ENCODE measurements around the gene PDHX.
"Not testable (repeated sequence)": the region's sequence is repeated elsewhere in the genome, so short reads cannot be mapped to it uniquely, and the experiment has no call there.

PDHX gene

DNA sequence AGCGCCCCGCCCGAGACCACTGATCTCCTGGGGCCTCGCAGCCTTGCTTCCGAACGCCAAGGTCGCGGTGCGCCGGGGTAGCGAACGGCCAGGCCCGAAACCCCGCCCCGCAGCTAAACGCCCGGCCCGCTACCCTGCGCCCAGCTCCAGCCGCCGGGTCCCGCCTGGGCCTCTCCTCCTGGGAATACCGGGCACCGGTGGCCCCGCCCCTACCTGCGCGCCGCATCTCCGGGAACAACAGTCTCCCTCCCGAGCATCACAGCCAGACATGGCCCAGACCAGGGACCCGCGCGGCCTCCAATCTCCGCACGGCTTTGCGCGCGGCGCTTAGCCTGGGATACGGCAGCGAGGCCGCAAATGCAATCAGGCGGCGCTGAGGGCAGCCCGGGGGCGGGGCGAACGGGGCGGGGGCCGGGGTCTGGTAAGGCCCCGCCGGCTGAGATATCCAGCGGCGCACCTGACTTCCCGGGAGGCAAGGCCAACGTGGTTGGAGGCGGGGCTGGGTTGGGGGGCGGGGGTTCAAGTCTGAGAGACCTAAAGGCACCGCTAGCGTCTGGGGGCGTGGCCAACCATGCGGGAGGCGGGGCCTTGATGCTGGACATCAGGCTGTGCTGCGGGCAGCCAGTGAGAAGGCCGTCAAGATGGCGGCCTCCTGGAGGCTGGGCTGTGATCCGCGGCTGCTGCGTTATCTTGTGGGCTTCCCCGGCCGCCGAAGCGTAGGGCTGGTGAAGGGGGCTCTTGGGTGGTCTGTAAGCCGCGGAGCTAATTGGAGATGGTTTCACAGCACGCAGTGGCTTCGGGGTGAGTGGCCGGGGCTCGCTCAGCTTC lies at the start of gene PDHX, which contains the start of gene APIP:
PDHX (plus strand) TSS at position 604 of the 828 bp plus-strand sequence; CDS start at position 642, 38 bp downstream.
APIP (minus strand) TSS at position 365 of the 828 bp plus-strand sequence; CDS start at position 270, 95 bp downstream.
- DNase-seq, result peak; percentile 66

GRCh38 chr11:34869425-34869824 lies 47.0 kb upstream of the PDHX start:
- DNase-seq, result no peak

DNA sequence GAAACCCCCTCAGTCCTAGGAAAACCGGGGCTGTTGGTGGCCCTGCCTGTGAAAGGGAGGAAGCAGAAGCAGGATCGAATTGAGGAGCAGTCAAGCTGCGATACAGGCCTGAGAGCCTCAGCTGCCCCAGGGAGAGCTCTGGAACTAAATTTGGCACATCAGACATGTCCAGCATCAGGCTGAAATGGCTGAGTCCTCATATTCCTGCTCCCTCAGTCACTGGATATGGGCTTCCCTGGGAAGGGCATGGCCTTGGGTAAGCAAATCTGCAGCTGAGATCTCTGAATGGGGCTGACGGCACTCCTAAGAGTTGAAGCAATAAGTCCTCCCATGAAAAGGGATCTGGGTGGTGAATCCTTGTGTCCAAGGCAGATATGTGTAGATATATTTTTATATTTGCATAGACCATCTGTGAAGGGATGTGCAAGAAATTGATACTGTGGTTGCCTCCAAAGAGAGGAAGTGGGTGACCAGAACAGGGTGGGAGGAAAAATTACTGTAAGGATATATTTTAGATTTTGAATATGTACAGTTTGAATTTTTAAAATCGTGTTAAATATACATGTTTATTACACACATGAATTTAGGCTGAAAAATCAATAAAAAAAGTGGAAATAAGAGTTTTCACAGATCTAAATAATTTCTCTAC lies 45.7 kb upstream of the PDHX start:
- DNase-seq, result no peak

DNA sequence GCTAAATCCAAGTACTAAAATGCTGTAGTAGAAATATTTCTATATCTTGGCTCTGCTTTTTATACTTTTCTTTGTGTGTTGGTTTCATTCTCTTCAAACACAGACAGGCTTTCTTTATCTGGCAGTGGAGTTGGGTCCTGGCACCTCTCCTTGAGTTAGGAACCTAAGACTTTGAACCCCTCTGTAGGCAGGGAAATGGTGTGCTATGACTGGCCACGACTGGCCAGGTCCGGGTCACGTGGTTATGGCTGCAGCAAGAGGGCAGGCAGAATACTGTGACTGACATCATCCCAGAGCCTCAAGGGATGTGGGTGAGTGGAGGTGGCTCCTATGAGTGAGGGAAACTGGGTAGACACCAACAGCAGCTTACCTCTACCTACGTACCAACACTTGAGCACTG lies 42.2 kb upstream of the PDHX start:
- DNase-seq, result no peak

GRCh38 chr11:34877375-34877975 lies 38.9 kb upstream of the PDHX start:
- DNase-seq, result no peak

DNA sequence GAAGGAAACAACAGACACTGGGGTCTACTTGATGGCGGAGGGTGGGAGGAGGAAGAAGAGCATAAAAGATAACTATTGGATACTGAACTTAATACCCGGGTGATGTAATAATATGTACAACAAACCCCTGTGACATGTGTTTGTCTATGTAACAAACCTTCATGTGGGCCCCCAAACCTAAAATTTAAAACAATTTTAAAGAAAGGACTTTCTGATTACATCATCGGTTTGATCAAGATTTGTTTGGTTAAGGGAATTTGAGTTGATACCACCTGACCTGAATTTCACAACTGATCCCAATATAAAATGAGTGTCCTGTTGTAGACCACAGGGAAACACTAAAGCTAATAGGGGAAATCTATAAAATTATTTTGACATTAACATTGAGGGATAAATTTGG lies 34.5 kb upstream of the PDHX start:
- DNase-seq, result no peak

DNA sequence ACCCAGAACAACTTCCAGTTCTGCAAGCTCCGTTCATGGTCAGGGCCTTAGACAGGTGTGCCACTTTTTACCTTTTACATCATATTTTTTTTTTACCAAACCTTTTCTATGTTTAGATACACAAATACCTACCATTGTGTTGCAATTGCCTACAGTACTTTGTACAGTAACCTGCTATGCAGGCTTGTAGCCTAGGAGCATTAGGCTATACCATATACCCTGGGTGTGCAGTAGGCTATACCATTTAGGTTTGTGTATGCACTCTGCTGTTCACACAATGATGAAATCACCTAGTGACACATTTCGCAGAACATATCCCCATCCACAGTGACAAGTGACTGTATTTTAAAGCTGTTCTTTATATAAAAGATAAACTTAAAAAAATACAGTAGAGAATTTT lies 29.8 kb upstream of the PDHX start:
- no peak for DNase-seq

GRCh38 chr11:34887260-34887659 lies 29.2 kb upstream of the PDHX start:
- no peak for DNase-seq

DNA sequence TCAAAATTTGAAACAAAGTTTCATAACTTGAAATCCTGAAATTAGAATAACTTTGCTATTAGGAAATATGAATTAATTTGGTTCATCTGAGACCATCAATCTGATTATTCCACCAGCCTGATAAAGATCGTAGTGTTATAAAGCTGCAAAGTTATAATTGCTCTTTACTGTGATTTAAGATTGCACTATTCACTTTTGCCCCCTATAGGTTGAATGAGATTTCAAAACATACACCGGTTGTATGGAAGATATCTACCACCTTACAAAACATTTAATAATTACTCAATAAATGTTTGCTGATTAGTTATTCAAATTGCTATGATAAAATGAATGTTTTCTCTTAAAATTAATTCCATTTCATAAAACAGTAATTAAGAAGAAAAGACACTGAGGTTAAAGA lies 26.3 kb upstream of the PDHX start:
- DNase-seq, result no peak

- no peak for DNase-seq
Observed at GRCh38 chr11:34890812-34891211, 25.6 kb upstream of the PDHX start.

DNA sequence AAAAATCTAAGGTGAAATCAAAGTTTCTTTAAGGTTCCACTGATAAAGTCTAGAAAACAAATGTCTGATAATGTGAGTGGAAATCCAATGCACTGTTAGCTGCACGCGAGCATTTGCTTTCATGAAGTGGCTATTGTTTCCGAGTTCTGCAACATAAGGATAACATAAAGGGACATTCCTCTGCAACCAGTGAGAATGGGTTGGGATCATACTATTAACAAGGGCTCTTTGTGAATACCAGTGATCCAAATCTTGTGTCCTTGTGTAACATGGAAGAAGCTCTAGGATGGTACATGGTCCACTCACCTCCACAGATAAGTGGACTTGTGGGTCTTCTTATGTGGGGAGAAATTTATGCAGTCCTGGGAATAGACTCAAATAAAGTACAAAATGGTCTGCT lies 24.8 kb upstream of the PDHX start:
- no peak for DNase-seq

GRCh38 chr11:34893416-34893815 lies 23.0 kb upstream of the PDHX start:
- no peak for DNase-seq

DNA sequence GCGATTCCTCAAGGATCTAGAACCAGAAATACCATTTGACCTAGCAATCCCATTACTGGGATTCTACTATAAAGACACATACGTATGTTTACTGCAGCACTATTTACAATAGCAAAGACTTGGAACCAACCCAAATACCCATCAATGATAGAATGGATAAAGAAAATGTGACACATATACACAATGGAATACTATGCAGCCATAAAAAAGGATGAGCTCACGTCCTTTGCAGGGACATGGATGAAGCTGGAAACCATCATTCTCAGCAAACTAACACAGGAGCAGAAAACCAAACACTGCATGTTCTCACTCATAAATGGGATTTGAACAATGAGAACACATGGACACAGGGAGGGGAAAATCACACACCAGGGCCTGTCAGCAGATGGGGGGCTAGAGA lies 20.2 kb upstream of the PDHX start:
- not testable (repeated sequence) for DNase-seq

DNA sequence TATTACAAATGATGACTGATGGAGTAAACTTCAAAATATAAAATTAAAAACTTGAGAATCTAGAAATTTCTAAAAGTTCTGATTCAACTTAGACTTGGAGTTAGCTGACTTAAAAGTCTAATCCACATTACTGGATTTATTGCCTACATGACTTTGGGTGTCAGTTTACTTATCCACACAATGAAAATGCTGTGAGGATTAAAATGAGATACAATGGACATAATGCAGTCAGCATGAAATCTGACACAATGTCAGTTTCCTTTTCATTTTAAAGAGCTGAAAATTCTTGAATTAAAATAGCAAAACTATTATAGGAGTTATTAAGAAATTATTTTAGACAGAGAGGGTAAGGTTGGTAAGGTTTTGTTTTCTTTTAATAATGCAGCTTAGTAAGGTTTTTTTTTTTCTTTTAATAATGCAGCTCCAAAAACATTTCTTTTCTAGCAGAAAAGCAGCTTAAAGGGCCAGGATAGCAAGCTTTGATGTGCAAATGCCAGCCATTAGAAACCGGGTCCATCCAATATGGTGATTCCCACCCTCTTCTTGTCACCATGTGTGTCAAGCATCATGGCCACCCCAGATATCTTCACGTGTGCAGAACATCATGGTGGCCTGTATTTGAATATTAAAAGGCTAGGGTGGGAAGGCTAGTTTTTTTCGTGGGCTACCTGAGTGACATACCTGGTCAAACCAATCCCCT lies 19.1 kb upstream of the PDHX start:
- no peak for DNase-seq

GRCh38 chr11:34898474-34898873 lies 17.9 kb upstream of the PDHX start:
- no peak for DNase-seq

DNA sequence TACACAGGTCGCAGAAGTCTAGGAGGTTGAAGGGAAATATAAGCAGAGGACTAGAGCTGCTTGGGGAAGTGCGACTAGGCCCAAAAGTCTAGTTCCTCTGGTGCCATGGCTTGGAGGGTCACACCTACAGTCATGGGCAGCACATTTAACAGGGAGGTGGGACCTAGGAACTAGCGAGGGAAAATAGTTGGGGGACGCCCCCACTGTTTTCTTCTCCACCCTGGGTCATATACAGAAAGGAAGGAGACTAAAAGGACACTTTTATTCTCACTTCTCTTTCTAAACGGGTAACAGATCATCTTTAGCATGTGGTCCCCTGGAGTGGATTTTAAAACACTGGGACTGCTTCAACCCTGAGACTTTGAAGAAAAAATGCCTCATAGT lies 16.8 kb upstream of the PDHX start:
- no peak for DNase-seq

GRCh38 chr11:34904421-34904955 lies 11.9 kb upstream of the PDHX start:
- DNase-seq, result no peak

DNA sequence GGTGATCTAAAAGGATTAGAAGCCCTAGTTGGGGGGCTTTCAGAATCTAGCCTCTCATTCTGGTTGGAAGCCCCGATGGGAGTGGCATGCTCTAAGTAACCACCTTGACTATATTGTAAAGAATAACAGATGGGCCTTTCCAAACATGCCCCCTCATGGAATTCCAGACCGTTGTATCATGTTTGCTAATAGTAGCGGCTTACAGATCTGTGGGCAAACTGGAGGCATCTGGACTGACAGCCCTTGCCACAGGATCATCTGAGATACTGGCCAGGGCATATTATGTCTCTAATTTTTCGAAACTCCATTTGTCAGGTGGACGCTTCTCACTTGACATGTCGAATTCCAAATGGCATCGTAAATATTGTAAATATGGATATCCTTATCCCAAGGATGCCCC lies 10.8 kb upstream of the PDHX start:
- DNase-seq, result no peak

DNA sequence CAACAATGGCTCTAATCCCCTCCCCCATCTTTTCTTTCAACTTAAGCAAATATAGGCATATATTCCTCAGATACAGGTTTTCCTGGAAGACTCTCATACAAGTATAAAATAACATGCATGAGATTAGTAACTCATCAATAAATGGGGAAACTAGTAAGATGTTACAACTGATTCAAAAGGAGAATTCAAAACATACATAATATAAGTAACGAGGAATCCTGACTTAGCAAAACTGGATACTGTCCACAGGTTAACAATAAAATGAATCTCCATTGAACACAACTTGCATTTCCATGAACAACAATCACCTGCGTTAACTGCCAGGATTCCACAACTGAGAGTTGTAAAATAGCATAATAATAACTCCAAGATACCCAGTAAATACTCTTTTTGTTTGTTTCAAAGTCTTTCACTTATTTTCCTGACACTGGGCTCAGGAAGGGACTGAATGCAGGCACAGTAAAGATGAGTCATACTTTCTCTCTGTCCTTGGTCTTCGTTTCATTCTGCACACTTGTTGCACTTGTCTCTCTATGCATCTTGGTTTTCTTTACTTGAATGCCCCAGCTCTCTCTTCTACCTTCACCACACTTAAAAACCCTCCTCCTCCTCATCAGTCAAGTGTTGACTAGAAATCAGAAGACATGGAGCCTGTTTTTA lies 8.4 kb upstream of the PDHX start:
- DNase-seq, result no peak

DNA sequence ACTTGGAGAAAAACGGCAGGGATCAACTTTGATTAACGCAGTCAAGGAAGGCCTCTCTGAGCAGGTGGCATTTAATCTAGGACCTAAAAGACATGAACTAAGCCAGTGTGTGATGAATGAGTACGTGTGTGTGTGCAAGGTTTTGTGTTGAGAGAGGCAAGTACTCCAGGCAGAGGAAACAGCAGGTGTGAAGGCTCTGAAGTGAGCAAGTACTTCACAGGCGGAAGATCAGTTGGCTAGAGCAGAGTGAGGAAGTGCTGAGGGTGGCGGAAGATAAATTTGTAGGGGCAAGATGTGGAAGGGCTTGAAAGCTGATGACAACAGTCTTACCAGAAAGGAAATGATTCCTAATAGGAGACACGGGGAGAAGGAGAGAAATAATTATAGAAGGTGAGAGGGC lies 7.0 kb upstream of the PDHX start:
- no peak for DNase-seq

DNA sequence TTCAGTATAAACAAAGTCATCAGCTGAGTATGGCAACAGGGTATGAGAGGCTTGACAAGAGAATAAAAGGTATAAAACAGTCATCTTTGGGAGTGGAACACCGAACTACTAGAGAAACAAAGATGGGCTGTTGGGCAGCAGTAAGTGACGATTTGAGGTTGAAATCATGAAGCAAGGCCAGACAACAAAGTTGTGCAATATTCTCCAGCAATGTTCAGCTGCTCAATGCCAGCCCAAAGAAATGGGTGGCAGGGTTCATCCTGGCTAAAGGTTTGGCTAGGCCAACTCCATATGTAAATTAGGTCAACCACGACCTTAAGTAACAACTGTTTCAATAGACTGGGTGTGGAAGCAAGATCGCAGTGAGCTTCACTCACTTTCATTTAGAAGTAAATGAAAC lies 6.5 kb upstream of the PDHX start:
- DNase-seq, result peak; percentile 7

DNA sequence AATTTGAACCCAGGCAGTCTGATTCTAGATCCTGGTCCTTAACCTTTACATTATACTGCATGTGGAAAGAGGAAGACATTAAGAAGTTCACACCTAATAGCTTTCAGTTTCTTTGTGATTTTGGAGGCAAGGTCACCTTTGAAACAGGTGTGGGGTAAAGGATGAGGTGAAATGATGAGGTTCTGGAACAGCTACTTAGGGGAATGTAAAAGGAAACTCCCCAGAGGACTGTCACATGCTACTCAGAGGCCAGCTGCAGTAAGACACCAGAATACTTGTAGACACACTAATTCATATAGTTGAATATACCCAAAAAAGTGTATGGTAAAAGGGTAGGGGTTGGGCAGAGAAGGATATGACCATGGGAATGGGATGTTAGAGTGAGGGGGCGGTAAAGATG lies 5.6 kb upstream of the PDHX start:
- no peak for DNase-seq

DNA sequence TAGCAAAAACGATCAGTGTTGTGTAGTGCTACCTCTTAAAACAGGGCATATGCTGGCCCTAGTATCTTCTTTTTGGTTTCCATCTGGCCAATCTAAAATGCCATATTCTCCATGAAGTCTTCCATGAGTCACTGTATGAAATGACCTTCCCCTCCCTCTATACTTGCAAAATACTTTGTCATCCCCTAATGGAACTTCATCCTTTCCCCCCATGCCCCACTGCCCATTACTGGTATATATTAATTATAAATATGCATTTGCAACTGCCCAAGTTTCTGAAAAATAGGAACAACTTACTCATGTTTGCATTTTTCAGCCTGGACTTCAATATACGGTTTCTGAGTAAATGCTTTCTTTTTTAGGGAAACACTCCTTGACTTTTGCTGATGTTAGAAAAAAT lies 4.7 kb upstream of the PDHX start:
- no peak for DNase-seq

Measured in GF-D8 (cell line).